OCI-LY7 (cell line): Measurements from ENCODE around the gene CCDC57. TPM values are rescaled to one million over a fixed set of nuclear protein-coding genes. Genes with fewer than 3 reads are reported as not detected.

Experiments
- BruUV-seq: library from RNA; stranded (reverse); fragments of 400-500 nt; replicated peaks from 2 replicates; lab custom pipeline; 2021; lab: Mats Ljungman, UMichigan
- CTCF ChIA-PET: fragments of 300-600 bp; sonication (Branson Sonifier 250); formaldehyde crosslinking; loops from one replicate; lab custom pipeline; 2022; ENCODE audit warnings: antibody characterized with exemption; ENCODE audit not compliant: unreplicated experiment; lab: Charles Lee
- POLR2A ChIA-PET: fragments of 300-600 bp; sonication (Branson Sonifier 250); formaldehyde crosslinking; loops from one replicate; lab custom pipeline; 2022; ENCODE audit warnings: antibody characterized with exemption; lab: Charles Lee
- DNase-seq: peaks from one replicate; pipeline ENCODE4 v3.0.0-alpha.2; 2015; ENCODE audit warnings: low spot score
- H2AFZ ChIP-seq: fragments of 200-600 bp; sonication (generic), shearing (Covaris generic); 2 replicates; pipeline ENCODE4 v1.6.1; 2014; ENCODE audit warnings: mild to moderate bottlenecking, antibody characterized with exemption, low read length, moderate library complexity
- H3K27ac ChIP-seq: fragments of 200-600 bp; sonication (generic); 2 replicates; pipeline ENCODE4 v1.5.1; 2014; ENCODE audit warnings: mixed run types, low read depth, mild to moderate bottlenecking, moderate library complexity, low read length, inconsistent platforms; ENCODE audit not compliant: poor library complexity, severe bottlenecking
- H3K36me3 ChIP-seq: fragments of 200-600 bp; sonication (generic); 2 replicates; pipeline ENCODE4 v1.6.1; 2014; ENCODE audit warnings: mild to moderate bottlenecking, antibody characterized with exemption, low read length, moderate library complexity, mixed read lengths; ENCODE audit not compliant: insufficient read depth
- H3K4me1 ChIP-seq: fragments of 200-600 bp; sonication (generic); 2 replicates; pipeline ENCODE4 v1.5.1; 2014; ENCODE audit warnings: mild to moderate bottlenecking, low read length; ENCODE audit not compliant: insufficient read depth, poor library complexity, severe bottlenecking
- H3K4me2 ChIP-seq: fragments of 200-600 bp; sonication (generic); 2 replicates; pipeline ENCODE4 v1.6.1; 2014; ENCODE audit warnings: mild to moderate bottlenecking, low read length
- H3K4me3 ChIP-seq: fragments of 200-600 bp; sonication (generic); 2 replicates; pipeline ENCODE4 v1.5.1; 2014; ENCODE audit warnings: mild to moderate bottlenecking, low read depth, low read length; ENCODE audit not compliant: poor library complexity, severe bottlenecking
- H3K79me2 ChIP-seq: fragments of 200-600 bp; sonication (generic); 2 replicates; pipeline ENCODE4 v1.6.1; 2016; ENCODE audit warnings: low read depth, mild to moderate bottlenecking, low read length, moderate library complexity, mixed read lengths; ENCODE audit not compliant: insufficient read depth
- H3K9me2 ChIP-seq: fragments of 200-600 bp; sonication (generic); 2 replicates; pipeline ENCODE4 v1.6.1; 2016; ENCODE audit warnings: mild to moderate bottlenecking, low read length, mixed read lengths; ENCODE audit not compliant: insufficient read depth
- H3K9me3 ChIP-seq: fragments of 200-600 bp; sonication (generic); 2 replicates; pipeline ENCODE4 v1.6.1; 2014; ENCODE audit warnings: mild to moderate bottlenecking, mixed run types, low read length, mixed read lengths
- H4K20me1 ChIP-seq: fragments of 200-600 bp; sonication (generic); 2 replicates; pipeline ENCODE4 v1.6.1; 2014; ENCODE audit warnings: mild to moderate bottlenecking, antibody characterized with exemption, low read length, moderate library complexity, mixed read lengths; ENCODE audit not compliant: insufficient read depth
- CTCF ChIP-seq: fragments of 200-600 bp; sonication (generic); conservative IDR thresholded peaks from 2 replicates; pipeline ENCODE4 v1.5.1; 2014; ENCODE audit warnings: mild to moderate bottlenecking, antibody characterized with exemption, low read length, moderate library complexity, mixed read lengths
- EZH2phosphoT487 ChIP-seq: fragments of 200-600 bp; sonication (generic); IDR thresholded peaks from 2 replicates; pipeline ENCODE4 v1.6.1; 2018; ENCODE audit warnings: low read depth, borderline replicate concordance, mild to moderate bottlenecking, mixed run types, antibody characterized with exemption, low read length, moderate library complexity, mixed read lengths
- intact Hi-C: fragments of 100-400 bp; cut with micrococcal nuclease; formaldehyde crosslinking; loops from one replicate; pipeline ENCODE4 v1.10.0; 2022; ENCODE audit not compliant: unreplicated experiment
- total RNA-seq, 2 experiments: library from RNA; depleted of rRNA in 1 of 2; stranded (reverse); fragments of >200 nt in 1 of 2; shearing (Covaris generic) in 1 of 2; gene quantifications; 2 replicates each; pipeline ENCODE4 v1.2.3, GENCODE V29; 2014 to 2022

The CCDC57 gene
- total RNA-seq, 2 experiments from 2014 or later = 34.5 to 58.7 TPM

DNA sequence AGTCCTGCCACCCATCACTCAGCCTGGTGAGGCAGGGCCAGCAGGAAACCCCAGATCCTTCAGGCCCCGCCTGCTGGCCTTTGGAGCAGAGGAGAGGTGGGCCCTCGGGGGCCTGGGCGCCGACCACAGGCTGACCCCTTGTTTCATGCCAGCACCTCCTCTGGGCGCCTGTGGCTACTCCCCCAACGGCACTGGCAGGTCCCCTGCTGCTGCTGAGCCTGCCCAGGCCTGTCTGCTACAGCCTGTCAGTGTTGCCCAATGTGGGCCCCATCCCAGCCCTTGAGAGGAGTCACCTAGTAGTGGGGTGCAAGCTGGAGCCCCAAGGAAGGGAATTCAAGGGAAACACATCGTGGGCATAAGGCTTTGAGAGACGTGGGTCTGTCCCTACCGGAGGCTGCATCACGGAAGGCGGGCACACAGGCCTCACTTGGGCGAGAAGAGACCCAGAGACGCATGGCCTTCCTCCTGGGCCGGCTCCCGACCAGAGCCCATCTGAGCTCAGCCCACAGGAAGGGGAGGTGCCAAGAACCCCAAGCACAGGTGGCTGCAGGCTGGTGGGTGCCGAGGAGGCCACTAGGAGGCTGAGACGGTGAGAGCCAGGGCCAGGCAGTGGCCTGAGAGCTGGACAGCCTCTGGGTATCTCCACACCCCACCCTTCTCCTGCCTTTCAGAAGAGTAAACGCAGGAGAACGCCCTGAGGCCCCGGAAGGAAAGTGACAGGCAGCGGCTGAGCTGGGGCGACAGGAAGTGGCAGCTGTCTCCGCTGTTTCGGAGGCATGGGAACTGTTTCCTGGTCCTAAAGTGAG lies 106.6 kb downstream of the CCDC57 start:
- peak; percentile 87 for DNase-seq
- no TSS peak for BruUV-seq
- H3K4me1 ChIP-seq = peaks cover 46% of the 10 kb centered on the region
- H4K20me1 ChIP-seq = no peaks in the 10 kb centered on the region
- ChIA-PET POLR2A (interaction anchor here (0.6 to 2.5 kb wide), 4 partner anchors 18 to 921 kb away, joined by 3 to 9 read pairs (median 4); partner anchors contain the start of gene DCXR), CTCF (interaction anchor here (0.7 kb wide), 1 partner anchor 80 kb away, joined by 3 read pairs; no protein-coding TSS in a partner anchor)
- H3K4me3 ChIP-seq = peak overlapping the region; percentile 58
- no peaks in the 10 kb centered on the region for H3K9me2 ChIP-seq
- H2AFZ ChIP-seq = peak overlapping the region; percentile 55
- H3K4me2 ChIP-seq = peak overlapping the region; percentile 70
- intact Hi-C loops = loop anchor here (2.0 kb wide), 2 partner anchors 17 to 49 kb away; no protein-coding TSS in a partner anchor
- H3K36me3 ChIP-seq = no peaks in the 10 kb centered on the region
- TF ChIP-seq EZH2phosphoT487 (no peak), CTCF (peak; percentile 67)
- H3K79me2 ChIP-seq = no peaks in the 10 kb centered on the region
- no peaks in the 10 kb centered on the region for H3K9me3 ChIP-seq
- H3K27ac ChIP-seq = peak overlapping the region; percentile 62

- ChIA-PET POLR2A (interaction anchor here (1.0 to 2.5 kb wide), 3 partner anchors 19 to 68 kb away, joined by 3 to 9 read pairs (median 4); partner anchors contain the start of gene DCXR), CTCF (no interaction called here)
- Histone ChIP-seq H3K4me2 (peak overlapping the region; percentile 70), H3K27ac (peak overlapping the region; percentile 62), H3K4me1 (peaks cover 52% of the 10 kb centered on the region), H4K20me1 (no peaks in the 10 kb centered on the region), H3K9me2 (no peaks in the 10 kb centered on the region), H2AFZ (no peak overlapping the region), H3K36me3 (no peaks in the 10 kb centered on the region), H3K9me3 (no peaks in the 10 kb centered on the region), H3K79me2 (no peaks in the 10 kb centered on the region), H3K4me3 (peak overlapping the region; percentile 58)
- TF ChIP-seq EZH2phosphoT487 = no peak
- BruUV-seq = no TSS peak
- DNase-seq = peak; percentile 24
- intact Hi-C loops = no loop called here
Measured at GRCh38 chr17:82105417-82105881, 107.2 kb downstream of the CCDC57 start.

DNA sequence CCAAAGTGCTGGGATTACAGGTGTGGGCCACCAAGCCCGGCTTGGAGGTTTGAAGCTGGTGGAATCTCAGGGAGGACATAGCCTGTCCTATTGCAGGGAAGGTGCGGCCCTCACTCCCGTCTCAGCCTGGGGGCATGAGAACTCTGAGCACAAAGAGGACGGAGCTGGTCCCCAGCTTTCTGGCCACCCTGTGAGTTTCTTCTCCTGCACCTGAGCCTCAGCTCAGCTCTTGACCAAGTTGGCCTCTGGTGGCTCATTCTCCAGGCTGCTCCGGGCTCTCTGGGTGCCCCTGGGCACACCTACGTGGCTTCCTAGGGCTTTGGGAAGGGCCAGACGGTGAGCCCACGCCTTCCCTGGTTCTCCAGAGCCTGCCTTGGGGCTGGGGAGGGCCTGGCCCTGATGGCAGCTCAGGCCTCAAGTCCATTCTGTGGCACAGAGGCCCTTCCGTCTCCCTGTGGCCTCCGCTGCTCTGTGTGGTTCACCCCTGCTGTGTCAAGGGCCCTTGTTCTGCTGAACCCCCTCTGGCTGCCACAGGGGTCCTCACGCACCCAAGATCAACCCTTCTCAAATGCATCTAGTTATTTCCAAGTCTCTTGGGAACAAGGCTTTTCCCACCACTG lies 107.7 kb downstream of the CCDC57 start:
- no peaks in the 10 kb centered on the region for H3K9me3 ChIP-seq
- peak overlapping the region; percentile 70 for H3K4me2 ChIP-seq
- H3K4me1 ChIP-seq = peaks cover 57% of the 10 kb centered on the region
- H3K27ac ChIP-seq = no peak overlapping the region
- no TSS peak for BruUV-seq
- H3K36me3 ChIP-seq = no peaks in the 10 kb centered on the region
- intact Hi-C loops = loop anchor here (5.0 kb wide), 1 partner anchor 138 kb away; no protein-coding TSS in a partner anchor
- no peaks in the 10 kb centered on the region for H3K9me2 ChIP-seq
- CTCF ChIA-PET = no interaction called here
- no peaks in the 10 kb centered on the region for H3K79me2 ChIP-seq
- TF ChIP-seq CTCF (no peak), EZH2phosphoT487 (no peak)
- no peak for DNase-seq
- POLR2A ChIA-PET = interaction anchor here (2.5 kb wide), 1 partner anchor 67 kb away, joined by 9 read pairs; the partner anchor contains the start of gene DCXR
- no peaks in the 10 kb centered on the region for H4K20me1 ChIP-seq
- H2AFZ ChIP-seq = no peak overlapping the region
- no peak overlapping the region for H3K4me3 ChIP-seq
